VCaP (cell line): ENCODE data around the gene MB21D2.

Source experiments
- H3K27ac ChIP-seq: fragments of 450-650 bp; 2 replicates; pipeline ENCODE4 v1.5.1; 2017
- CTCF ChIP-seq: fragments of 450-650 bp; conservative IDR thresholded peaks from 2 replicates; pipeline ENCODE4 v1.5.1; 2017; ENCODE audit warnings: mild to moderate bottlenecking, moderate library complexity

MB21D2 gene

GRCh38 chr3:192921793-192922192 lies 4.1 kb upstream of the MB21D2 start:
- TF ChIP-seq CTCF, result no peak
- H3K27ac ChIP-seq, result no peak overlapping the region

- H3K27ac ChIP-seq, result no peak overlapping the region
- TF ChIP-seq CTCF, result no peak
Observed at GRCh38 chr3:192920411-192920810, 2.8 kb upstream of the MB21D2 start.

- no peak overlapping the region for H3K27ac ChIP-seq
- no peak for TF ChIP-seq CTCF
Observed at GRCh38 chr3:192919901-192920300, 2.2 kb upstream of the MB21D2 start.

GRCh38 chr3:192918275-192918588 lies 576 bp upstream of the MB21D2 start:
- peak overlapping the region; percentile 45; the same call in 1 of the 2 replicates for H3K27ac ChIP-seq
- TF ChIP-seq CTCF, result no peak

- TF ChIP-seq CTCF, result no peak
- no peak overlapping the region for H3K27ac ChIP-seq
Observed at GRCh38 chr3:192917028-192917403, 640 bp downstream of the MB21D2 start.

- no peak for TF ChIP-seq CTCF
- H3K27ac ChIP-seq, result no peak overlapping the region
Observed at GRCh38 chr3:192916371-192917027, 1.2 kb downstream of the MB21D2 start.

- H3K27ac ChIP-seq, result no peak overlapping the region
- no peak for TF ChIP-seq CTCF
Observed at GRCh38 chr3:192915722-192916121, 1.9 kb downstream of the MB21D2 start.
